ENCODE results near the gene TMEM190.

TMEM190 gene

DNA sequence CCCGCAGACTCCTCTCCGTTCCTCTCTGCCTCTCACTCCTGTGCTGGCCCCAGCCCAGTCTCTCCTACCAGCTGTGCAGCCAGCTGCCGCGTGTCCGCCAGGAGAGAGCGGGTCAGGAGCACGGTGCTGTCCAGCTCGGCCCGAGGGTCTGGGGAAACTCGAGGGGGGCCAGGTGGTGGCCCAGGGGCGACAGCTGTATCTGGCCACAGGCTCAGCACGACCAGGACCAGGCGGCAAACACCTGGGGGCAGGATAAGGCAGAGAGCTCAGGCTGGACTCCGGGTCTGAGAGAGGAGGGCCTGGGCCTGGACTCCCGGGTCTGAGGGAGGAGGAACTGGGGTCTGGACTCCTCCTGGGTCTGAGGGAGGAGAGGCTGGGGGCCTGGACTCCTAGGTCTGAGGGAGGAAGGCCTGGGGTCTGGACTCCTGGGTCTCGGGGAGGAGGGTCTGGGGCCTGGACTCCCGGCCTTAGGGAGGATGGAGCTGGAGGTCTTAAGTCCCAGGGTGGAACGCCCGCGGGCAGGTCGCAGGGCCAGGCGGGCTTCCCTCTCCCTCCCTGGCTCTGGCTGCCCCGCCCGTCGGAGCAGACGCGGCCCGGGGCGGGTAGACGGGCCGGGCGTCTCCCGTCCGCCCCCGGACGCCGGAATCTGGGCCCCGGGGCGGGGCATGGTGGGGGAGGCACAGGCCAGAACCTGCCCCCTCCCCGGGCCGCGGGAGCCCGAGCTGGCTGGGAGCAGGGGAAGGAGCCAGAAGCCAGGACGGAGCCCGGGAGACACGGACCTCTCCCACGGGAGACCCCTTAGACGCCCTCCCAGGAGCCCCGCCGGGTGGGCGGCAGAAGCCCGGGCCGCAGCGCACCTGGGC lies 7.7 kb upstream of the TMEM190 start:
- Histone ChIP-seq H3K27ac (ENCODE audit: extremely low read depth, low read depth, low read length) (no peak overlapping the region), H3K4me1 (ENCODE audit: control insufficient read depth, insufficient read depth, low read length) (peaks cover 5% of the 10 kb centered on the region; the same call in 1 of the 2 replicates), H3K36me3 (ENCODE audit: control insufficient read depth in 2 of 2, insufficient read depth in 1 of 2, low read length in 2 of 2) (no peaks in the 10 kb centered on the region), H3K9me3 (ENCODE audit: control insufficient read depth, insufficient read depth, low read depth, low read length) (no peaks in the 10 kb centered on the region), H3K4me3 (ENCODE audit: low read depth, low read length) (peak overlapping the region; percentile 31)
- CTCF ChIA-PET, result interaction anchor here (0.8 to 1.6 kb wide), 4 partner anchors 19 to 194 kb away, joined by 3 to 5 read pairs (median 4); partner anchors contain the start of gene KMT5C
- POLR2A ChIA-PET, result interaction anchor here (1.2 to 2.8 kb wide), 10 partner anchors 13 to 39 kb away, joined by 3 to 20 read pairs (median 6); partner anchors contain the start of genes KMT5C and UBE2S
- TF ChIP-seq ZNF449 (tag by site-specific recombination; IDR thresholded peaks at IDR 0.05) (no peak), ZNF610 (tag by site-specific recombination; IDR thresholded peaks at IDR 0.05; ENCODE audit: borderline replicate concordance) (no peak), KLF9 (tag by site-specific recombination; IDR thresholded peaks at IDR 0.05; ENCODE audit: low read depth) (peak; percentile 30; the same call in 1 of the 2 replicates), ZNF398 (tag by site-specific recombination; IDR thresholded peaks at IDR 0.05) (peak; percentile 90), SP3 (tag by site-specific recombination; IDR thresholded peaks at IDR 0.05) (peak; percentile 60), ZBTB8A (tag by site-specific recombination; IDR thresholded peaks at IDR 0.05) (peak; percentile 61), ZNF138 (tag by site-specific recombination; IDR thresholded peaks at IDR 0.05; ENCODE audit: borderline replicate concordance) (no peak), SCRT2 (tag by site-specific recombination; IDR thresholded peaks at IDR 0.05) (no peak), ZNF560 (tag by site-specific recombination; IDR thresholded peaks at IDR 0.05; ENCODE audit: borderline replicate concordance) (no peak), ZNF561 (tag by site-specific recombination; IDR thresholded peaks at IDR 0.05; ENCODE audit: borderline replicate concordance) (0 out of 2 replicates have a peak, but pooled peaks have one; percentile 33), GLIS2 (tag by site-specific recombination; IDR thresholded peaks at IDR 0.05) (peak; percentile 6; the same call in 1 of the 2 replicates), ZNF626 (tag by site-specific recombination; IDR thresholded peaks at IDR 0.05) (no peak), ZNF830 (tag by site-specific recombination; IDR thresholded peaks at IDR 0.05; ENCODE audit: low read depth) (no peak), GLIS1 (tag by site-specific recombination; IDR thresholded peaks at IDR 0.05) (peak; percentile 50), ZBTB7A (tag by site-specific recombination; IDR thresholded peaks at IDR 0.05; ENCODE audit: low read depth) (no peak), KLF17 (tag by site-specific recombination; IDR thresholded peaks at IDR 0.05) (0 out of 2 replicates have a peak, but pooled peaks have one; percentile 28), ZNF311 (tag by site-specific recombination; IDR thresholded peaks at IDR 0.05; ENCODE audit: borderline replicate concordance) (no peak), ZNF37A (tag by site-specific recombination; IDR thresholded peaks at IDR 0.05) (no peak), ZNF837 (tag by site-specific recombination; IDR thresholded peaks at IDR 0.05) (no peak), ZFP41 (tag by site-specific recombination; IDR thresholded peaks at IDR 0.05; ENCODE audit: borderline replicate concordance) (no peak), REST (tag by site-specific recombination; IDR thresholded peaks at IDR 0.05) (peak; percentile 53; the same call in 1 of the 2 replicates)
- TF ChIP-seq, protein P1, sequence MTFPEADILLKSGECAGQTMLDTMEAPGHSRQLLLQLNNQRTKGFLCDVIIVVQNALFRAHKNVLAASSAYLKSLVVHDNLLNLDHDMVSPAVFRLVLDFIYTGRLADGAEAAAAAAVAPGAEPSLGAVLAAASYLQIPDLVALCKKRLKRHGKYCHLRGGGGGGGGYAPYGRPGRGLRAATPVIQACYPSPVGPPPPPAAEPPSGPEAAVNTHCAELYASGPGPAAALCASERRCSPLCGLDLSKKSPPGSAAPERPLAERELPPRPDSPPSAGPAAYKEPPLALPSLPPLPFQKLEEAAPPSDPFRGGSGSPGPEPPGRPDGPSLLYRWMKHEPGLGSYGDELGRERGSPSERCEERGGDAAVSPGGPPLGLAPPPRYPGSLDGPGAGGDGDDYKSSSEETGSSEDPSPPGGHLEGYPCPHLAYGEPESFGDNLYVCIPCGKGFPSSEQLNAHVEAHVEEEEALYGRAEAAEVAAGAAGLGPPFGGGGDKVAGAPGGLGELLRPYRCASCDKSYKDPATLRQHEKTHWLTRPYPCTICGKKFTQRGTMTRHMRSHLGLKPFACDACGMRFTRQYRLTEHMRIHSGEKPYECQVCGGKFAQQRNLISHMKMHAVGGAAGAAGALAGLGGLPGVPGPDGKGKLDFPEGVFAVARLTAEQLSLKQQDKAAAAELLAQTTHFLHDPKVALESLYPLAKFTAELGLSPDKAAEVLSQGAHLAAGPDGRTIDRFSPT (tag by site-specific recombination; IDR thresholded peaks at IDR 0.05), result peak; percentile 19; the same call in 1 of the 2 replicates
- TF ChIP-seq, protein P2, sequence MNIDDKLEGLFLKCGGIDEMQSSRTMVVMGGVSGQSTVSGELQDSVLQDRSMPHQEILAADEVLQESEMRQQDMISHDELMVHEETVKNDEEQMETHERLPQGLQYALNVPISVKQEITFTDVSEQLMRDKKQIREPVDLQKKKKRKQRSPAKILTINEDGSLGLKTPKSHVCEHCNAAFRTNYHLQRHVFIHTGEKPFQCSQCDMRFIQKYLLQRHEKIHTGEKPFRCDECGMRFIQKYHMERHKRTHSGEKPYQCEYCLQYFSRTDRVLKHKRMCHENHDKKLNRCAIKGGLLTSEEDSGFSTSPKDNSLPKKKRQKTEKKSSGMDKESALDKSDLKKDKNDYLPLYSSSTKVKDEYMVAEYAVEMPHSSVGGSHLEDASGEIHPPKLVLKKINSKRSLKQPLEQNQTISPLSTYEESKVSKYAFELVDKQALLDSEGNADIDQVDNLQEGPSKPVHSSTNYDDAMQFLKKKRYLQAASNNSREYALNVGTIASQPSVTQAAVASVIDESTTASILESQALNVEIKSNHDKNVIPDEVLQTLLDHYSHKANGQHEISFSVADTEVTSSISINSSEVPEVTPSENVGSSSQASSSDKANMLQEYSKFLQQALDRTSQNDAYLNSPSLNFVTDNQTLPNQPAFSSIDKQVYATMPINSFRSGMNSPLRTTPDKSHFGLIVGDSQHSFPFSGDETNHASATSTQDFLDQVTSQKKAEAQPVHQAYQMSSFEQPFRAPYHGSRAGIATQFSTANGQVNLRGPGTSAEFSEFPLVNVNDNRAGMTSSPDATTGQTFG (tag by site-specific recombination; IDR thresholded peaks at IDR 0.05; ENCODE audit: borderline replicate concordance), result no peak

Data from HEK293 (cell line).